Lung (tissue), 12 donors: Measurements from ENCODE around the gene FUT7. TPM values are rescaled to one million over a fixed set of nuclear protein-coding genes. Genes with fewer than 3 reads are reported as not detected.

Source experiments
- ATAC-seq: fragments of 200-7000 bp; cut with Tn5 transposase; one replicate; pipeline ENCODE4 v1.9.1; 2020; ENCODE audit warnings: moderate number of reproducible peaks; ENCODE audit not compliant: insufficient read depth, low FRiP score
- DNase-seq, 3 donors: peaks; one replicate each; pipeline ENCODE4 v3.0.0-alpha.2; 2013 to 2017
- H3K27ac ChIP-seq, 2 donors: one replicate each; pipeline ENCODE4 v1.5.1; 2013; ENCODE audit warnings: mild to moderate bottlenecking in 2 of 2, moderate library complexity in 2 of 2, control low read depth in 1 of 2, inconsistent platforms in 1 of 2, low read depth in 1 of 2, low read length in 1 of 2
- H3K27me3 ChIP-seq, 3 donors: one replicate each; pipeline ENCODE4 v1.5.1; 2013; ENCODE audit warnings: low read length in 2 of 3; ENCODE audit not compliant: control insufficient read depth in 3 of 3, insufficient read depth in 3 of 3
- H3K36me3 ChIP-seq, 4 donors: one replicate each; pipeline ENCODE4 v1.5.1; 2013; ENCODE audit warnings: low read length in 4 of 4, mild to moderate bottlenecking in 1 of 4, moderate library complexity in 1 of 4; ENCODE audit not compliant: control insufficient read depth in 4 of 4, insufficient read depth in 4 of 4
- H3K4me1 ChIP-seq, 5 donors: one replicate each; pipeline ENCODE4 v1.5.1; 2013; ENCODE audit warnings: low read length in 5 of 5, mild to moderate bottlenecking in 2 of 5, moderate library complexity in 1 of 5; ENCODE audit not compliant: control insufficient read depth in 5 of 5, insufficient read depth in 5 of 5
- H3K4me3 ChIP-seq: one replicate; pipeline ENCODE4 v1.5.1; 2013; ENCODE audit warnings: mild to moderate bottlenecking, control low read depth, moderate library complexity
- H3K9ac ChIP-seq, 2 donors: one replicate each; pipeline ENCODE4 v1.5.1; 2013; ENCODE audit warnings: low read length in 2 of 2, control low read depth in 1 of 2; ENCODE audit not compliant: insufficient read depth in 1 of 2
- H3K9me3 ChIP-seq, 4 donors: one replicate each; pipeline ENCODE4 v1.5.1; 2013; ENCODE audit warnings: low read length in 3 of 4, mild to moderate bottlenecking in 1 of 4, moderate library complexity in 1 of 4; ENCODE audit not compliant: control insufficient read depth in 4 of 4, insufficient read depth in 3 of 4
- CTCF ChIP-seq: IDR thresholded peaks from 2 replicates; pipeline ENCODE4 v1.5.1; 2012; ENCODE audit warnings: mild to moderate bottlenecking; ENCODE audit errors: control extremely low read depth, extremely low read depth
- WGBS, 2 donors: extraction: QIAGEN DNeasy Blood & Tissue Kit; methylation state at CpG; one replicate each; pipeline ENCODE4 v1.1.7; 2013; 5-methylcytosine and 5-hydroxymethylcytosine counted together
- polyA plus RNA-seq, 2 donors: library from polyadenylated mRNA; stranded (reverse); fragments of 200-250 nt; gene quantifications; one replicate each; pipeline ENCODE4 v1.2.1, GENCODE V29; 2013
- total RNA-seq, 2 donors: library from RNA; depleted of rRNA in 1 of 2; stranded (reverse); fragments of >200 nt in 1 of 2; gene quantifications; one replicate each; pipeline ENCODE4 v1.2.1, GENCODE V29; 2014 to 2021
- donor health status: control.
- donor health status: control.
- donor health status: Bipolar disorder and iron deficiency.
- donor health status: healthy.
- donor health status: DM: yes; HTN: yes; CAD: no.

FUT7 gene
- total and polyA plus RNA-seq, 4 donors = 0.37 to 5.5 (median 0.73) TPM

- no peak for TF ChIP-seq CTCF
- Histone ChIP-seq H3K4me3 (no peak overlapping the region), H3K4me1 (peaks cover 0 to 22% (median 11%) of the 10 kb centered on the region in 5 donors), H3K27me3 (no peaks in the 10 kb centered on the region), H3K27ac (no peak overlapping the region), H3K9ac (no peak overlapping the region), H3K9me3 (peaks cover 0 to 2% (median 0%) of the 10 kb centered on the region in 4 donors), H3K36me3 (no peaks in the 10 kb centered on the region)
- 36 to 54% methylated on average over 10 of the region's 10 CpGs for WGBS, 2 donors
- no peak for ATAC-seq
- peak in 1 of 3 donors; percentile 54 for DNase-seq
Observed at GRCh38 chr9:137000177-137000930, 31.5 kb downstream of the FUT7 start.

- no peak overlapping the region for H3K4me3 ChIP-seq
- peaks cover 0 to 35% (median 13%) of the 10 kb centered on the region in 5 donors for H3K4me1 ChIP-seq
- no peak overlapping the region for H3K27ac ChIP-seq
- DNase-seq (no peak), ATAC-seq (no peak)
- no peaks in the 10 kb centered on the region for H3K9me3 ChIP-seq
- H3K9ac ChIP-seq = no peak overlapping the region
- no peaks in the 10 kb centered on the region for H3K27me3 ChIP-seq
- 26 to 47% methylated on average over 18 of the region's 18 CpGs for WGBS, 2 donors
- H3K36me3 ChIP-seq = peaks cover 0 to 13% (median 0%) of the 10 kb centered on the region in 4 donors
- TF ChIP-seq CTCF = no peak
Observed at GRCh38 chr9:136997830-136998234, 34.1 kb downstream of the FUT7 start.

- Histone ChIP-seq H3K9ac (no peak overlapping the region), H3K4me3 (no peak overlapping the region), H3K27ac (peak overlapping the region in 1 of 2 donors; percentile 48), H3K27me3 (no peaks in the 10 kb centered on the region), H3K9me3 (no peaks in the 10 kb centered on the region), H3K36me3 (peaks cover 0 to 13% (median 0%) of the 10 kb centered on the region in 4 donors), H3K4me1 (peaks cover 0 to 37% (median 15%) of the 10 kb centered on the region in 5 donors)
- TF ChIP-seq CTCF = no peak
- DNase-seq = no peak
- WGBS, 2 donors = 62 to 86% methylated on average over 10 of the region's 10 CpGs
- no peak for ATAC-seq
Observed at GRCh38 chr9:136997371-136997770, 34.5 kb downstream of the FUT7 start.
